GM23338 (cell line): ENCODE measurements around the gene GRIN2C. TPM values are rescaled to one million over a fixed set of nuclear protein-coding genes. Genes with fewer than 3 reads are reported as not detected.

Source experiments
- ATAC-seq: fragments of 200-7000 bp; cut with Tn5 transposase; 3 replicates; pipeline ENCODE4 v1.9.1; 2020
- DNase-seq: peaks from one replicate; pipeline ENCODE4 v3.0.0-alpha.2; 2015; ENCODE audit warnings: low spot score
- H2AFZ ChIP-seq: fragments of 200-600 bp; sonication (generic); 2 replicates; pipeline ENCODE4 v1.8.0; 2016; ENCODE audit warnings: antibody characterized with exemption, mild to moderate bottlenecking, moderate library complexity
- H3F3A ChIP-seq: fragments of 200-600 bp; sonication (generic); replicated peaks from 2 replicates; pipeline ENCODE4 v1.8.0; 2017; ENCODE audit warnings: antibody characterized with exemption, mixed run types, low read depth
- H3K27ac ChIP-seq: fragments of 200-600 bp; sonication (generic); 2 replicates; pipeline ENCODE4 v1.6.1; 2016; ENCODE audit warnings: low read depth
- H3K27me3 ChIP-seq: fragments of 200-600 bp; sonication (generic); 2 replicates; pipeline ENCODE4 v1.8.0; 2016; ENCODE audit warnings: mild to moderate bottlenecking, mixed run types, moderate library complexity; ENCODE audit not compliant: insufficient read depth
- H3K36me3 ChIP-seq: fragments of 200-600 bp; sonication (generic); 2 replicates; pipeline ENCODE4 v1.8.0; 2016; ENCODE audit warnings: mild to moderate bottlenecking; ENCODE audit not compliant: insufficient read depth
- H3K4me1 ChIP-seq: fragments of 200-600 bp; sonication (generic); 2 replicates; pipeline ENCODE4 v1.8.0; 2016; ENCODE audit warnings: mild to moderate bottlenecking, moderate library complexity; ENCODE audit not compliant: insufficient read depth
- H3K4me2 ChIP-seq: fragments of 200-600 bp; sonication (generic); 2 replicates; pipeline ENCODE4 v1.7.1; 2017; ENCODE audit warnings: mixed run types
- H3K4me3 ChIP-seq: fragments of 200-600 bp; sonication (generic); 2 replicates; pipeline ENCODE4 v1.6.1; 2016; ENCODE audit warnings: mixed run types
- H3K79me2 ChIP-seq: fragments of 200-600 bp; sonication (generic); replicated peaks from 2 replicates; pipeline ENCODE4 v1.8.0; 2017; ENCODE audit warnings: mild to moderate bottlenecking; ENCODE audit not compliant: insufficient read depth
- H3K9me2 ChIP-seq: fragments of 200-600 bp; sonication (generic); 2 replicates; pipeline ENCODE4 v1.8.0; 2017; ENCODE audit not compliant: insufficient read depth
- H4K20me1 ChIP-seq: fragments of 200-600 bp; sonication (generic); replicated peaks from 2 replicates; pipeline ENCODE4 v1.8.0; 2017; ENCODE audit warnings: mild to moderate bottlenecking; ENCODE audit not compliant: insufficient read depth
- H3K27ac Mint-ChIP-seq: 2 replicates; pipeline ENCODE4 v1.8.0; 2020; ENCODE audit warnings: inconsistent platforms, mild to moderate bottlenecking, moderate library complexity, mixed read lengths
- H3K27me3 Mint-ChIP-seq: 3 replicates; pipeline ENCODE4 v1.8.0; 2022; ENCODE audit warnings: low read depth, mild to moderate bottlenecking, moderate library complexity, mixed read lengths, inconsistent platforms; ENCODE audit not compliant: insufficient read depth, poor library complexity
- H3K36me3 Mint-ChIP-seq: 3 replicates; pipeline ENCODE4 v1.8.0; 2021; ENCODE audit warnings: low read depth, mild to moderate bottlenecking, inconsistent platforms, moderate library complexity, mixed read lengths
- H3K4me1 Mint-ChIP-seq: 3 replicates; pipeline ENCODE4 v1.8.0; 2020; ENCODE audit warnings: mild to moderate bottlenecking, inconsistent platforms, mixed read lengths
- H3K4me3 Mint-ChIP-seq: 3 replicates; pipeline ENCODE4 v1.8.0; 2021; ENCODE audit warnings: moderate library complexity, mild to moderate bottlenecking, inconsistent platforms, mixed read lengths
- H3K9me3 Mint-ChIP-seq: 3 replicates; pipeline ENCODE4 v1.8.0; 2020; ENCODE audit warnings: moderate library complexity, mild to moderate bottlenecking, inconsistent platforms, mixed read lengths
- CREB1 ChIP-seq: fragments of 250-450 bp; sonication (Bioruptor Pico); IDR thresholded peaks from 2 replicates; pipeline ENCODE4 v1.5.0; 2020; ENCODE audit warnings: low read depth, mild to moderate bottlenecking, moderate library complexity
- EZH2 ChIP-seq: fragments of 200-600 bp; sonication (generic); IDR thresholded peaks from one replicate; pipeline ENCODE4 v1.8.0; 2017; ENCODE audit warnings: antibody characterized with exemption, mild to moderate bottlenecking, low read depth; ENCODE audit not compliant: unreplicated experiment
- NANOG ChIP-seq: IDR thresholded peaks from 2 replicates; pipeline ENCODE4 v1.6.1; 2016; ENCODE audit warnings: antibody characterized with exemption, borderline replicate concordance
- POLR2AphosphoS5 ChIP-seq: IDR thresholded peaks from 2 replicates; pipeline ENCODE4 v1.6.1; 2016; ENCODE audit warnings: antibody characterized with exemption, low read depth
- STAT1 ChIP-seq: IDR thresholded peaks from one replicate; pipeline ENCODE4 v1.6.1; 2016; ENCODE audit warnings: antibody characterized with exemption; ENCODE audit not compliant: unreplicated experiment
- ZNF114 ChIP-seq: fragments of 250-450 bp; sonication (Bioruptor Pico); IDR thresholded peaks from 2 replicates; pipeline ENCODE4 v1.5.0; 2020; ENCODE audit warnings: mild to moderate bottlenecking, moderate library complexity
- ZNF331 ChIP-seq: fragments of 250-450 bp; sonication (Bioruptor Pico); IDR thresholded peaks from 2 replicates; pipeline ENCODE4 v1.5.0; 2020; ENCODE audit warnings: low read depth, mild to moderate bottlenecking, moderate library complexity
- polyA plus RNA-seq: library from polyadenylated mRNA; unstranded; fragments of >200 nt; fragmentation: Nextera tagmentation; extraction: Ambion mirVana; gene quantifications from 2 replicates; pipeline ENCODE4 v1.2.1, GENCODE V29; 2016
- total RNA-seq: library from RNA; depleted of rRNA; stranded (reverse); fragments of >200 nt; shearing (Covaris generic); gene quantifications from 2 replicates; pipeline ENCODE4 v1.2.3, GENCODE V29; 2014
- TF ChIP-seq, protein P1 (sequence below): IDR thresholded peaks from 2 replicates; pipeline ENCODE4 v1.6.1; 2016; ENCODE audit warnings: antibody characterized with exemption
- TF ChIP-seq, protein P2 (sequence below): IDR thresholded peaks from one replicate; pipeline ENCODE4 v1.6.1; 2018; ENCODE audit warnings: antibody characterized with exemption; ENCODE audit not compliant: unreplicated experiment
- TF ChIP-seq, protein P3 (sequence below): fragments of 250-450 bp; sonication (Bioruptor Pico); IDR thresholded peaks from 2 replicates; pipeline ENCODE4 v1.5.0; 2020; ENCODE audit warnings: mild to moderate bottlenecking, moderate library complexity
- TF ChIP-seq, protein P4 (sequence below), 2 experiments: fragments of 200-600 bp in 1 of 2; sonication (generic) in 1 of 2; conservative IDR thresholded peaks; 2 replicates each; pipeline versions ENCODE4 v1.5.1 to v1.6.1; 2016 to 2017; ENCODE audit warnings: antibody characterized with exemption in 2 of 2, low read depth in 2 of 2, mild to moderate bottlenecking in 2 of 2, moderate library complexity in 1 of 2

GRIN2C gene
- total and polyA plus RNA-seq, 2 experiments from 2014 or later: 0.10 to 0.19 TPM

DNA sequence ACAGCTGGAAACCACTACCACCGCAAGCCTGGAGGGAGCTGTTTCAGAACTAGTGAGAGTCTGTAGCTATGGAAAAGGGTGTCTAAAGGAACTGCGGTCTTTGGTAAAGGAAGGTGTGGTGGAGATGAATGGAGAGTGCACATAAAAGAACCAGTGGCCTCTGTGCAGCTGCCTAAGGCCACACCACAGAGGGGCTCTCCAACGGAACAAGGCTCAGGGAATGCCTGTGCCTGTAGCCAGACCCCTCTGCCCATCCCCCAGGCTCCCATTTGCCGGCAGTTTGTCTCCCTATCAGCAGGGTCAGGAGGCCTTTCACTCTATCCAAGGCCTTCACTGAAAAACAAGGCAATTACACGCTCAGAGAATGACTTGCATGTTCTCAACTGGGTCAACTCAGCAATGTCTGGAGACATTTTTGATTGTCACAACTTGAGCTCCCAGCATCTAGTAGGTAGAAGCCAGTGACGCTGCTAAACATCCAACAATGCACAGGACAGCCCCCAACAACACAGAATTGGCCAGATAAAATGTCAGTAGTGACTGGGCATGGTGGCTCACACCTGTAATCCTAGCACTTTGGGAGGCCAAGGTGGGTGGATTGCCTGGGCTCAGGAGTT lies 16.4 kb upstream of the GRIN2C start:
- H3K4me3 Mint-ChIP-seq: no peak overlapping the region; the same call in 2 of the 3 replicates
- no peak for ATAC-seq
- Histone ChIP-seq H3K79me2 (no peaks in the 10 kb centered on the region), H3K4me1 (peaks cover 9% of the 10 kb centered on the region; the same call in 1 of the 2 replicates), H3K4me3 (no peak overlapping the region), H3K27me3 (0 out of 2 replicates have a peak, but pooled peaks cover 7% of the 10 kb centered on the region), H3K4me2 (no peak overlapping the region), H3K9me2 (no peaks in the 10 kb centered on the region), H2AFZ (no peak overlapping the region), H4K20me1 (0 out of 2 replicates have a peak, but pooled peaks cover 3% of the 10 kb centered on the region), H3K27ac (no peak overlapping the region), H3K36me3 (no peaks in the 10 kb centered on the region), H3F3A (0 out of 2 replicates have a peak, but pooled peaks cover 4% of the 10 kb centered on the region)
- peaks cover 5% of the 10 kb centered on the region; the same call in 1 of the 3 replicates for H3K36me3 Mint-ChIP-seq
- no peak for DNase-seq
- TF ChIP-seq, protein P1, sequence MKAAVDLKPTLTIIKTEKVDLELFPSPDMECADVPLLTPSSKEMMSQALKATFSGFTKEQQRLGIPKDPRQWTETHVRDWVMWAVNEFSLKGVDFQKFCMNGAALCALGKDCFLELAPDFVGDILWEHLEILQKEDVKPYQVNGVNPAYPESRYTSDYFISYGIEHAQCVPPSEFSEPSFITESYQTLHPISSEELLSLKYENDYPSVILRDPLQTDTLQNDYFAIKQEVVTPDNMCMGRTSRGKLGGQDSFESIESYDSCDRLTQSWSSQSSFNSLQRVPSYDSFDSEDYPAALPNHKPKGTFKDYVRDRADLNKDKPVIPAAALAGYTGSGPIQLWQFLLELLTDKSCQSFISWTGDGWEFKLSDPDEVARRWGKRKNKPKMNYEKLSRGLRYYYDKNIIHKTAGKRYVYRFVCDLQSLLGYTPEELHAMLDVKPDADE: no peak
- TF ChIP-seq POLR2AphosphoS5 (no peak), ZNF114 (no peak), ZNF331 (no peak), EZH2 (no peak), CREB1 (no peak), STAT1 (no peak), NANOG (no peak)
- TF ChIP-seq, protein P2, sequence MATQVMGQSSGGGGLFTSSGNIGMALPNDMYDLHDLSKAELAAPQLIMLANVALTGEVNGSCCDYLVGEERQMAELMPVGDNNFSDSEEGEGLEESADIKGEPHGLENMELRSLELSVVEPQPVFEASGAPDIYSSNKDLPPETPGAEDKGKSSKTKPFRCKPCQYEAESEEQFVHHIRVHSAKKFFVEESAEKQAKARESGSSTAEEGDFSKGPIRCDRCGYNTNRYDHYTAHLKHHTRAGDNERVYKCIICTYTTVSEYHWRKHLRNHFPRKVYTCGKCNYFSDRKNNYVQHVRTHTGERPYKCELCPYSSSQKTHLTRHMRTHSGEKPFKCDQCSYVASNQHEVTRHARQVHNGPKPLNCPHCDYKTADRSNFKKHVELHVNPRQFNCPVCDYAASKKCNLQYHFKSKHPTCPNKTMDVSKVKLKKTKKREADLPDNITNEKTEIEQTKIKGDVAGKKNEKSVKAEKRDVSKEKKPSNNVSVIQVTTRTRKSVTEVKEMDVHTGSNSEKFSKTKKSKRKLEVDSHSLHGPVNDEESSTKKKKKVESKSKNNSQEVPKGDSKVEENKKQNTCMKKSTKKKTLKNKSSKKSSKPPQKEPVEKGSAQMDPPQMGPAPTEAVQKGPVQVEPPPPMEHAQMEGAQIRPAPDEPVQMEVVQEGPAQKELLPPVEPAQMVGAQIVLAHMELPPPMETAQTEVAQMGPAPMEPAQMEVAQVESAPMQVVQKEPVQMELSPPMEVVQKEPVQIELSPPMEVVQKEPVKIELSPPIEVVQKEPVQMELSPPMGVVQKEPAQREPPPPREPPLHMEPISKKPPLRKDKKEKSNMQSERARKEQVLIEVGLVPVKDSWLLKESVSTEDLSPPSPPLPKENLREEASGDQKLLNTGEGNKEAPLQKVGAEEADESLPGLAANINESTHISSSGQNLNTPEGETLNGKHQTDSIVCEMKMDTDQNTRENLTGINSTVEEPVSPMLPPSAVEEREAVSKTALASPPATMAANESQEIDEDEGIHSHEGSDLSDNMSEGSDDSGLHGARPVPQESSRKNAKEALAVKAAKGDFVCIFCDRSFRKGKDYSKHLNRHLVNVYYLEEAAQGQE: no peak
- TF ChIP-seq, protein P3, sequence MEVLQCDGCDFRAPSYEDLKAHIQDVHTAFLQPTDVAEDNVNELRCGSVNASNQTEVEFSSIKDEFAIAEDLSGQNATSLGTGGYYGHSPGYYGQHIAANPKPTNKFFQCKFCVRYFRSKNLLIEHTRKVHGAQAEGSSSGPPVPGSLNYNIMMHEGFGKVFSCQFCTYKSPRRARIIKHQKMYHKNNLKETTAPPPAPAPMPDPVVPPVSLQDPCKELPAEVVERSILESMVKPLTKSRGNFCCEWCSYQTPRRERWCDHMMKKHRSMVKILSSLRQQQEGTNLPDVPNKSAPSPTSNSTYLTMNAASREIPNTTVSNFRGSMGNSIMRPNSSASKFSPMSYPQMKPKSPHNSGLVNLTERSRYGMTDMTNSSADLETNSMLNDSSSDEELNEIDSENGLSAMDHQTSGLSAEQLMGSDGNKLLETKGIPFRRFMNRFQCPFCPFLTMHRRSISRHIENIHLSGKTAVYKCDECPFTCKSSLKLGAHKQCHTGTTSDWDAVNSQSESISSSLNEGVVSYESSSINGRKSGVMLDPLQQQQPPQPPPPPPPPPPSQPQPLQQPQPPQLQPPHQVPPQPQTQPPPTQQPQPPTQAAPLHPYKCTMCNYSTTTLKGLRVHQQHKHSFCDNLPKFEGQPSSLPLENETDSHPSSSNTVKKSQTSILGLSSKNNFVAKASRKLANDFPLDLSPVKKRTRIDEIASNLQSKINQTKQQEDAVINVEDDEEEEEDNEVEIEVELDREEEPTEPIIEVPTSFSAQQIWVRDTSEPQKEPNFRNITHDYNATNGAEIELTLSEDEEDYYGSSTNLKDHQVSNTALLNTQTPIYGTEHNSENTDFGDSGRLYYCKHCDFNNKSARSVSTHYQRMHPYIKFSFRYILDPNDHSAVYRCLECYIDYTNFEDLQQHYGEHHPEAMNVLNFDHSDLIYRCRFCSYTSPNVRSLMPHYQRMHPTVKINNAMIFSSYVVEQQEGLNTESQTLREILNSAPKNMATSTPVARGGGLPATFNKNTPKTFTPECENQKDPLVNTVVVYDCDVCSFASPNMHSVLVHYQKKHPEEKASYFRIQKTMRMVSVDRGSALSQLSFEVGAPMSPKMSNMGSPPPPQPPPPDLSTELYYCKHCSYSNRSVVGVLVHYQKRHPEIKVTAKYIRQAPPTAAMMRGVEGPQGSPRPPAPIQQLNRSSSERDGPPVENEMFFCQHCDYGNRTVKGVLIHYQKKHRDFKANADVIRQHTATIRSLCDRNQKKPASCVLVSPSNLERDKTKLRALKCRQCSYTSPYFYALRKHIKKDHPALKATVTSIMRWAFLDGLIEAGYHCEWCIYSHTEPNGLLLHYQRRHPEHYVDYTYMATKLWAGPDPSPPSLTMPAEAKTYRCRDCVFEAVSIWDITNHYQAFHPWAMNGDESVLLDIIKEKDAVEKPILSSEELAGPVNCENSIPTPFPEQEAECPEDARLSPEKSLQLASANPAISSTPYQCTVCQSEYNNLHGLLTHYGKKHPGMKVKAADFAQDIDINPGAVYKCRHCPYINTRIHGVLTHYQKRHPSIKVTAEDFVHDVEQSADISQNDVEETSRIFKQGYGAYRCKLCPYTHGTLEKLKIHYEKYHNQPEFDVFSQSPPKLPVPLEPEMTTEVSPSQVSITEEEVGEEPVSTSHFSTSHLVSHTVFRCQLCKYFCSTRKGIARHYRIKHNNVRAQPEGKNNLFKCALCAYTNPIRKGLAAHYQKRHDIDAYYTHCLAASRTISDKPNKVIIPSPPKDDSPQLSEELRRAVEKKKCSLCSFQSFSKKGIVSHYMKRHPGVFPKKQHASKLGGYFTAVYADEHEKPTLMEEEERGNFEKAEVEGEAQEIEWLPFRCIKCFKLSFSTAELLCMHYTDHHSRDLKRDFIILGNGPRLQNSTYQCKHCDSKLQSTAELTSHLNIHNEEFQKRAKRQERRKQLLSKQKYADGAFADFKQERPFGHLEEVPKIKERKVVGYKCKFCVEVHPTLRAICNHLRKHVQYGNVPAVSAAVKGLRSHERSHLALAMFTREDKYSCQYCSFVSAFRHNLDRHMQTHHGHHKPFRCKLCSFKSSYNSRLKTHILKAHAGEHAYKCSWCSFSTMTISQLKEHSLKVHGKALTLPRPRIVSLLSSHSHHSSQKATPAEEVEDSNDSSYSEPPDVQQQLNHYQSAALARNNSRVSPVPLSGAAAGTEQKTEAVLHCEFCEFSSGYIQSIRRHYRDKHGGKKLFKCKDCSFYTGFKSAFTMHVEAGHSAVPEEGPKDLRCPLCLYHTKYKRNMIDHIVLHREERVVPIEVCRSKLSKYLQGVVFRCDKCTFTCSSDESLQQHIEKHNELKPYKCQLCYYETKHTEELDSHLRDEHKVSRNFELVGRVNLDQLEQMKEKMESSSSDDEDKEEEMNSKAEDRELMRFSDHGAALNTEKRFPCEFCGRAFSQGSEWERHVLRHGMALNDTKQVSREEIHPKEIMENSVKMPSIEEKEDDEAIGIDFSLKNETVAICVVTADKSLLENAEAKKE (CRISPR knock-in tag): no peak
- TF ChIP-seq, protein P4, sequence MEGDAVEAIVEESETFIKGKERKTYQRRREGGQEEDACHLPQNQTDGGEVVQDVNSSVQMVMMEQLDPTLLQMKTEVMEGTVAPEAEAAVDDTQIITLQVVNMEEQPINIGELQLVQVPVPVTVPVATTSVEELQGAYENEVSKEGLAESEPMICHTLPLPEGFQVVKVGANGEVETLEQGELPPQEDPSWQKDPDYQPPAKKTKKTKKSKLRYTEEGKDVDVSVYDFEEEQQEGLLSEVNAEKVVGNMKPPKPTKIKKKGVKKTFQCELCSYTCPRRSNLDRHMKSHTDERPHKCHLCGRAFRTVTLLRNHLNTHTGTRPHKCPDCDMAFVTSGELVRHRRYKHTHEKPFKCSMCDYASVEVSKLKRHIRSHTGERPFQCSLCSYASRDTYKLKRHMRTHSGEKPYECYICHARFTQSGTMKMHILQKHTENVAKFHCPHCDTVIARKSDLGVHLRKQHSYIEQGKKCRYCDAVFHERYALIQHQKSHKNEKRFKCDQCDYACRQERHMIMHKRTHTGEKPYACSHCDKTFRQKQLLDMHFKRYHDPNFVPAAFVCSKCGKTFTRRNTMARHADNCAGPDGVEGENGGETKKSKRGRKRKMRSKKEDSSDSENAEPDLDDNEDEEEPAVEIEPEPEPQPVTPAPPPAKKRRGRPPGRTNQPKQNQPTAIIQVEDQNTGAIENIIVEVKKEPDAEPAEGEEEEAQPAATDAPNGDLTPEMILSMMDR (conservative IDR thresholded peaks at IDR 0.05; ENCODE audit: low read depth in 2 of 2): no peak
- peaks cover 10% of the 10 kb centered on the region for H3K27me3 Mint-ChIP-seq
- peak overlapping the region; percentile 61 for H3K27ac Mint-ChIP-seq
- H3K4me1 Mint-ChIP-seq: peaks cover 24% of the 10 kb centered on the region
- no peaks in the 10 kb centered on the region for H3K9me3 Mint-ChIP-seq
